Hepatocyte (in vitro differentiated cells): Measurements from ENCODE around the gene TPGS1.

Experiments used
- EZH2 ChIP-seq: fragments of 200-600 bp; sonication (generic); IDR thresholded peaks from 2 replicates; pipeline ENCODE4 v1.6.1; 2016; ENCODE audit warnings: antibody characterized with exemption, mild to moderate bottlenecking, borderline replicate concordance
- EZH2phosphoT487 ChIP-seq: fragments of 200-600 bp; sonication (generic); IDR thresholded peaks from one replicate; pipeline ENCODE4 v1.6.1; 2018; ENCODE audit warnings: antibody characterized with exemption, mild to moderate bottlenecking, low read depth, moderate library complexity; ENCODE audit not compliant: unreplicated experiment, severe bottlenecking
- TF ChIP-seq, protein P1 (sequence below): fragments of 200-600 bp; sonication (generic); IDR thresholded peaks from 2 replicates; pipeline ENCODE4 v1.5.1; 2016; ENCODE audit warnings: antibody characterized with exemption, mild to moderate bottlenecking; ENCODE audit not compliant: poor library complexity

- TF ChIP-seq, protein P1, sequence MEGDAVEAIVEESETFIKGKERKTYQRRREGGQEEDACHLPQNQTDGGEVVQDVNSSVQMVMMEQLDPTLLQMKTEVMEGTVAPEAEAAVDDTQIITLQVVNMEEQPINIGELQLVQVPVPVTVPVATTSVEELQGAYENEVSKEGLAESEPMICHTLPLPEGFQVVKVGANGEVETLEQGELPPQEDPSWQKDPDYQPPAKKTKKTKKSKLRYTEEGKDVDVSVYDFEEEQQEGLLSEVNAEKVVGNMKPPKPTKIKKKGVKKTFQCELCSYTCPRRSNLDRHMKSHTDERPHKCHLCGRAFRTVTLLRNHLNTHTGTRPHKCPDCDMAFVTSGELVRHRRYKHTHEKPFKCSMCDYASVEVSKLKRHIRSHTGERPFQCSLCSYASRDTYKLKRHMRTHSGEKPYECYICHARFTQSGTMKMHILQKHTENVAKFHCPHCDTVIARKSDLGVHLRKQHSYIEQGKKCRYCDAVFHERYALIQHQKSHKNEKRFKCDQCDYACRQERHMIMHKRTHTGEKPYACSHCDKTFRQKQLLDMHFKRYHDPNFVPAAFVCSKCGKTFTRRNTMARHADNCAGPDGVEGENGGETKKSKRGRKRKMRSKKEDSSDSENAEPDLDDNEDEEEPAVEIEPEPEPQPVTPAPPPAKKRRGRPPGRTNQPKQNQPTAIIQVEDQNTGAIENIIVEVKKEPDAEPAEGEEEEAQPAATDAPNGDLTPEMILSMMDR = no peak
- TF ChIP-seq EZH2 = no peak
- no peak for TF ChIP-seq EZH2phosphoT487
Measured at GRCh38 chr19:457636-458035, 49.7 kb upstream of the TPGS1 start.
